Measurements from ENCODE around the gene LOXHD1.
A peak's percentile ranks its signal among the peaks of the same experiment; 100 is the strongest.

Gene LOXHD1

DNA sequence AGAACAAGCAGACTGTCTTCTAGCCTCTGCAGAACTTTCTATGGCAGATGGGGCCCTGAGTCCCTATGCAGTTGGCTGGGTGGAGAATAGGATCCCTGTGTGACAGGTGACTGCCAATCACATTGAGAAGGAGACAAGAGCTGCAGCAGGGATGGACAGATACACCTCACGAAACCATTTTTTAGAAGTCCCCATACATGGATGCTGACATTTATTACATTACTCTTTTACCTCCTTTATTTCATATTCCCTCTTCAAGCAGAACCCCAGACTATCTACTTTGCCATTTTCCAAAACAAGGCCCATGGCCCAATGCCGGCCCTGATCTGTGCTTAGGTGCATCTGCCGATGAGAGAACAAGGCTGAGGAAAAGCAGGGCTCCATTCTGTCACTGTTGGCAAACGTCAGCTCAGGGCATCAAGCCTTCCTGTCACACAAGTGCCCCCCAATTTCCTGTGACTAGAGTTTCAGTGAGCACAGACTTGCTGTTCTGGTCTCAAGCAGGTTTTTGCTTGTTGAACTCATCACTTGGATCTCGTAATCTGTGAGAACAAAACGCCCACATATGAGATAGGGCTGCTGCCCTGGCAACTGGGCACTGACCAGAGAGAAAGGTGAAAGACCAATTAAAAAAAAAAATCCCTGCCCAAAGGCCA is 35.8 kb downstream of the LOXHD1 start:
- Histone ChIP-seq H3K4me2 (no peak overlapping the region), H3K4me1 (peaks cover 22% of the 10 kb centered on the region), H4K20me1 (no peaks in the 10 kb centered on the region), H3K9ac (no peak overlapping the region), H3K36me3 (no peaks in the 10 kb centered on the region), H3K9me3 (no peaks in the 10 kb centered on the region), H3K4me3 (no peak overlapping the region), H3K27ac (no peak overlapping the region), H3K27me3 (no peaks in the 10 kb centered on the region)
- no peak for TF ChIP-seq Cebpa-rat (IDR thresholded peaks at IDR 0.05)

GRCh38 chr18:46619559-46619958 is 37.5 kb downstream of the LOXHD1 start:
- H3K4me2 ChIP-seq, result no peak overlapping the region
- TF ChIP-seq Cebpa-rat (IDR thresholded peaks at IDR 0.05), result no peak

DNA sequence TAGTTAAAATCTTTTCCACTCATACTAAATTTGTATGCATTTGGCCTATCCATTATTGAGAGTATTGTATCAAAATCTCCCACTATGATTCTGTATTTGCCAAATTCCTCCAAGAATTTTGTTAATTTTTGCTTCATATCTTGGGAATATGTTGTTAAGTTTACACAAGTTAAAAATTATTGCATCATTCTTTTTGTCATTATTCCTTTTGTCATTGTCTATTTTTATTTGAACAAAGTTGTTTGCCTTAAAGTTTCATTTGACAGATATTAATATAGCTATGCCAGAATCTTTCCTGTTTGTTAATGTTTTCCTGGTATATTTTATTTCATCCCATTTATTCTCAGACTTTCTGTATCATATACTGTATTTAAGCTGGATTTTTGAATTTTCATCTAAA is 41.3 kb downstream of the LOXHD1 start:
- Histone ChIP-seq H3K27ac (no peak overlapping the region), H3K4me2 (no peak overlapping the region), H3K4me1 (no peaks in the 10 kb centered on the region), H3K4me3 (no peak overlapping the region), H3K27me3 (no peaks in the 10 kb centered on the region), H3K9ac (no peak overlapping the region), H3K36me3 (no peaks in the 10 kb centered on the region), H3K9me3 (no peaks in the 10 kb centered on the region), H4K20me1 (no peaks in the 10 kb centered on the region)
- TF ChIP-seq Cebpa-rat (IDR thresholded peaks at IDR 0.05), result no peak

More at GRCh38 chr18:46619559-46619958, 37.5 kb downstream of the LOXHD1 start:
- no peak overlapping the region for H3K9ac ChIP-seq
- H4K20me1 ChIP-seq, result no peaks in the 10 kb centered on the region
- no peaks in the 10 kb centered on the region for H3K9me3 ChIP-seq
- no peaks in the 10 kb centered on the region for H3K36me3 ChIP-seq
- peaks cover 22% of the 10 kb centered on the region for H3K4me1 ChIP-seq
- no peaks in the 10 kb centered on the region for H3K27me3 ChIP-seq
- no peak overlapping the region for H3K4me3 ChIP-seq
- H3K27ac ChIP-seq, result no peak overlapping the region

DNA sequence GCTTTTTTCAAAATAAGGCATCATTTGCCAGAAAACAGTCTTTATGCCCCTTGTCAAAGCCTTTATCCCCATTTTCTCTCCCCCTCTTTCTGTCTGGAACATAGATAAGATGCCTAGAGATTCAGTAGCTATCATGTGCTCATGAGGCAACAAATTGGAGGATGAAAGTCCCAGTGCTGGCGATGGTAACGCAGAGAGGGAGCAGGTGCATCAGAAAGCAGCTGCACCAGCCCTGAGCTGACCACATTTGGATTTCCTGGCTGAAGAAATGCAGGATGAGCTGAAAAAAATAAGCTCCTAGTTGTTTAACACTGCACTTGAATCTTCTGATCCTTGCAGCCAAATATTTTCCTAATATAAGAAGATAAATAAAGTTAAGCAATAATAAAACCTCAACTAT is 48.0 kb downstream of the LOXHD1 start:
- H3K9ac ChIP-seq, result no peak overlapping the region
- H3K4me2 ChIP-seq, result peak overlapping the region; percentile 48
- no peaks in the 10 kb centered on the region for H3K9me3 ChIP-seq
- no peaks in the 10 kb centered on the region for H4K20me1 ChIP-seq
- peaks cover 26% of the 10 kb centered on the region for H3K4me1 ChIP-seq
- no peak overlapping the region for H3K4me3 ChIP-seq
- H3K27ac ChIP-seq, result no peak overlapping the region
- H3K36me3 ChIP-seq, result no peaks in the 10 kb centered on the region
- TF ChIP-seq Cebpa-rat (IDR thresholded peaks at IDR 0.05), result no peak
- H3K27me3 ChIP-seq, result no peaks in the 10 kb centered on the region

DNA sequence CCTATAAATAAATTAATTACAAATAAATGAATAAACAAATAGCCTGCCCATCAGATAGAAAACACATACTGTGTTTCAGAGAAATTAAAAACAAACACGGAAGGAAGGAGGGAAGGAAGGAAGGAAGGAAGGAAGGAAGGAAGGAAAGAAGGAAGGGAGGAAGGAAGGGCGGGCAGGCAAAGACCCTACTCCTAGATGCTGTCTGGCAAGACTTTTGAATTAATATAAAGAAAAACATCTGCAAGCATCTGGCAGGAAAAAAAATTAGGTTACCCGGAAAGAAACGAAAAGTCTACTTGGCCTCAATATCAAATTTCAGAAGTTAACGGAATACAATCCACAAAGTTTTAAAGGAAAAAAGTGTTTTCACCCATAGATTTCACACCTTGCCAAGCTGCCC is 49.1 kb downstream of the LOXHD1 start:
- H3K4me1 ChIP-seq, result peaks cover 26% of the 10 kb centered on the region
- no peak overlapping the region for H3K4me3 ChIP-seq
- TF ChIP-seq Cebpa-rat (IDR thresholded peaks at IDR 0.05), result no peak
- no peak overlapping the region for H3K27ac ChIP-seq
- H3K36me3 ChIP-seq, result no peaks in the 10 kb centered on the region
- no peak overlapping the region for H3K9ac ChIP-seq
- no peaks in the 10 kb centered on the region for H3K27me3 ChIP-seq
- no peaks in the 10 kb centered on the region for H4K20me1 ChIP-seq
- H3K9me3 ChIP-seq, result no peaks in the 10 kb centered on the region
- H3K4me2 ChIP-seq, result peak overlapping the region; percentile 48; the same call in 1 of the 2 replicates

DNA sequence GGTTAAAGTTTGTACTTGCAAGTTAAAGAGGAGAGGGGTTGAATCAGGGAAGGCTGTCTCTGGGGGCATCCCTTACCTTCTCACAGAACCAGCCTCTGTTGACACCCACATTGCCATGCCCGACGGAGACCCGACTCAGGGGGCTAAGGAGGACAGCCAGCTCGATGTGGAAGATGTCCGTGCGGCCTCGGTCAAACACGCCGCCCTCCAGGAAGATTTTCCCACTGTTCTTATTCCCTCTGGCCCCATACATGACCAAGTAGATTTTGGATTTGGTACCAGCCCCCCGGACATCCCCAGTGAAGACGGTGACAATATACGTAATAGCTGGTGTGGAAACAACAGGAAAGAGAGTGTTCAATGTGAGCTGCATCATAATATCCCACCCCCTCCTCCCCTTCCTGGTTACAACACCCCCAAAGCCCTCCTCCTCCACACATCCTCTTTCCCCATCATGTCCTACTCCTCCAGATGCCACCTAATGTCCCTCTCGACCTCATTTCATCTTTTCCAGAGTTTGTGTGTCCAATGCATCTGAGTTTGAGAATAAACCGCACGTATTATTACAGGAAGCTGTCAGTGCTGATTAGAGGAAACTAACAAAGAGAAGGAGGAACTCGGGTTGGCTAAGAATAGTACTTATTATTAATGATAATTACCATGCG is 55.7 kb downstream of the LOXHD1 start:
- Histone ChIP-seq H3K9me3 (no peaks in the 10 kb centered on the region; the same call in 1 of the 2 replicates), H3K4me2 (peak overlapping the region; percentile 62), H3K9ac (no peak overlapping the region), H3K27ac (peak overlapping the region; percentile 36), H3K36me3 (no peaks in the 10 kb centered on the region), H3K4me3 (no peak overlapping the region), H4K20me1 (no peaks in the 10 kb centered on the region), H3K4me1 (peaks cover 21% of the 10 kb centered on the region), H3K27me3 (no peaks in the 10 kb centered on the region)
- no peak for TF ChIP-seq Cebpa-rat (IDR thresholded peaks at IDR 0.05)

- Histone ChIP-seq H3K4me3 (no peak overlapping the region), H3K4me2 (peak overlapping the region; percentile 41), H3K9me3 (no peaks in the 10 kb centered on the region), H4K20me1 (no peaks in the 10 kb centered on the region), H3K27ac (no peak overlapping the region), H3K4me1 (peaks cover 22% of the 10 kb centered on the region), H3K27me3 (no peaks in the 10 kb centered on the region), H3K9ac (no peak overlapping the region), H3K36me3 (no peaks in the 10 kb centered on the region)
- TF ChIP-seq Cebpa-rat (IDR thresholded peaks at IDR 0.05), result no peak
These were observed 60.9 kb downstream of the LOXHD1 start for GRCh38 chr18:46596119-46596518.

DNA sequence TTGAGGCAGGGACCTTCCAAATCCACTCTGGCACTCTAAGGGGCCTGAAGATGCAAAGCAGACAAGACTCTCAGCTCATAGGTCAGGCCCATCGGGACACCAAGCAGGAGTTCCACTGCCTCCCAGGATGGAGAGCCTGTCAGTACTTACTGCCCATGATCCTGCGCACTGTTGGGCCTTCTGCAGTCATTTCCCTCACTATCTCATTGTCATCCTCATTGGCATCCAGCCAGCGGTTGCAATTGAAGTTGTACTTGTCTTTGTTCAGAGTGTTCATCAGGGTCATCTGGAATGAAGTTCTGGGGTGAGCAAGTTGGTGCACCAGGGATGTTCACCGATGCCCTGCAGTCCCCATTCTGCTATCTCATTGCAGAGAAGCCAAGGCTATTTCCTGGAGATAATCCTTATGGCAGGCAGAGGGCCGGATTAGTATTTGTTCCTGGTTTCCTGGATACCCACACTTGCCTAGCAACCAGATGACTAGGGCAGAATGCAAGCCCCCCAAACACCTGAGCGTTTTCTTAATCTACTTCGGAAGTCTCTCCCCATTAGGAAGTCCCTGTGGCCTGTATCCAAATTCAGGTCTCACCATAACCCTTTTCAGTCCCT is 65.1 kb downstream of the LOXHD1 start:
- Histone ChIP-seq H3K27ac (no peak overlapping the region), H3K27me3 (no peaks in the 10 kb centered on the region), H3K9ac (no peak overlapping the region), H4K20me1 (no peaks in the 10 kb centered on the region), H3K36me3 (no peaks in the 10 kb centered on the region), H3K9me3 (no peaks in the 10 kb centered on the region), H3K4me1 (peaks cover 16% of the 10 kb centered on the region), H3K4me3 (no peak overlapping the region), H3K4me2 (no peak overlapping the region)
- no peak for TF ChIP-seq Cebpa-rat (IDR thresholded peaks at IDR 0.05)

DNA sequence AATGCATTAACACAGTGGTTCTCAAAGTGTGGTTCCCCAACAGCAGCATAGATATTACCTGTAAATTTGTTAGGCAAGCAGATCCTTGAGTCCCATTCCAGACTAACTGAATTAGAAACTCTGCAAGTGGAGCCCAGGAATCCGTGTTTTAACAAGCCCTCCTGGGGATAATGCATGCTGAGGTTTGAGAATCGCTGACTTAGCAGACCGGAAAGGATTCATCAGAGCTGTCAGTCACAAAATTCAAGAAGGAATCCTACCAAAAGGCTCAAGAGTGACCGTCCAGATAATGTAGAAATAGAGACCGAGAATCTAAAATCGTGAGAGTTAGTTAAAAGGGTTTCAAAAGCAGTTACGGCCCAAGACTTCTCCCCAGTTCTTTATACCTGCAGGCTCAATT is 66.9 kb downstream of the LOXHD1 start:
- peaks cover under 1% of the 10 kb centered on the region for H3K4me1 ChIP-seq
- no peak overlapping the region for H3K4me3 ChIP-seq
- H3K4me2 ChIP-seq, result no peak overlapping the region
- H3K27me3 ChIP-seq, result no peaks in the 10 kb centered on the region
- no peak for TF ChIP-seq Cebpa-rat (IDR thresholded peaks at IDR 0.05)
- H4K20me1 ChIP-seq, result no peaks in the 10 kb centered on the region
- H3K9me3 ChIP-seq, result no peaks in the 10 kb centered on the region
- H3K36me3 ChIP-seq, result no peaks in the 10 kb centered on the region
- H3K27ac ChIP-seq, result no peak overlapping the region
- no peak overlapping the region for H3K9ac ChIP-seq

DNA sequence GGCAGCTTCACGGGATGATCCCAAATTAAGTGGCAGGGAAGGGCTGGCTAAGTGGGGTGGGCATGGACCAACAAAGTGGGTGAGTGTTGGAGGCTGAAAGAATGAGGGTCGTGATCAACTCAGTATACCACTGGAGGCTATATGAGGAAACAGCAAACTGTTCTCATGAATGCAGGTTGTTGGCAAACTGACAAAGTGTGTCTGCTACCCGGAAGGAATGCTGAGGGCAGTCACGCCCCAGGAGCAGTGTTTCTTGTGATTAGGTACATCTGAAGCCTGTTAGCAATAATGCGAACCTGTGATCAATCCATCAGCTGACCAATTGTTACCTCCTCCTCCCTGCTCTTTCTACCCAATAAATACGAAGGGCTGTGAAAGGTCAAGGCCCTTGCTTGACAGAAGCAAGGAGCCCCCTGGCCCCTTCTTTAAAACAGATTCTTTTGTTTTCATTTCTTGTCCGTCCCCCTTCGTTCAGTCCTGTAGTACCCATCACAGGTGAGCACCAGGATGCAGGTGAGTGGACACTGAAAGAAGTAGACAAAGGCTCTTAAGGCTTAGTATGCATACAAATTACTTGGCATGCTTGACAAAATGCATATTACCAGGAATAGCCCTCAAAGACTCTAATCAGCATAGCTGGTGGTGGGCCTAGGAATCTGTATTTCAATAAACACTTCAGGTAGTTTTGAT is 67.9 kb downstream of the LOXHD1 start:
- Histone ChIP-seq H3K27ac (no peak overlapping the region), H3K4me2 (no peak overlapping the region), H3K36me3 (no peaks in the 10 kb centered on the region), H3K9me3 (no peaks in the 10 kb centered on the region), H3K9ac (no peak overlapping the region), H3K4me3 (no peak overlapping the region), H4K20me1 (no peaks in the 10 kb centered on the region), H3K27me3 (no peaks in the 10 kb centered on the region), H3K4me1 (no peaks in the 10 kb centered on the region)
- no peak for TF ChIP-seq Cebpa-rat (IDR thresholded peaks at IDR 0.05)

Measured in BLaER1 (cell line).